ENCODE data around the gene CCDC70. TPM values are rescaled to one million over a fixed set of nuclear protein-coding genes. Genes with fewer than 3 reads are reported as not detected.
A peak's percentile ranks its signal among the peaks of the same experiment; 100 is the strongest.

Gene CCDC70
- total and polyA plus RNA-seq, 2 of the 8 experiments (the other 6 are each of a cell fraction or from before 2014, with no cell fraction given), result not detected

- TF ChIP-seq SAP30 (IDR thresholded peaks at IDR 0.05; ENCODE audit: insufficient read depth, insufficient replicate concordance, low read length) (no peak), SP4 (IDR thresholded peaks at IDR 0.05; ENCODE audit: low read length) (no peak), CTCF (IDR thresholded peaks at IDR 0.05; ENCODE audit: control extremely low read depth in 1 of 3, insufficient read depth in 1 of 3, low read depth in 1 of 3, low read length in 3 of 3) (peak; percentile 60 to 92 (median 86)), KDM4A (IDR thresholded peaks at IDR 0.05; ENCODE audit: low read depth, low read length, severe bottlenecking) (no peak), KDM1A (IDR thresholded peaks at IDR 0.05; ENCODE audit: borderline replicate concordance, low read length) (no peak), CHD2 (IDR thresholded peaks at IDR 0.05; ENCODE audit: low read length) (no peak), JUND (IDR thresholded peaks at IDR 0.05; ENCODE audit: low read length) (no peak), SIRT6 (IDR thresholded peaks at IDR 0.05; ENCODE audit: low read length) (no peak), EGR1 (IDR thresholded peaks at IDR 0.05; ENCODE audit: borderline replicate concordance, low read depth, low read length) (peak; percentile 46; the same call in 1 of the 2 replicates), ATF2 (IDR thresholded peaks at IDR 0.05; ENCODE audit: low read length) (no peak), BRCA1 (IDR thresholded peaks at IDR 0.05; ENCODE audit: low read depth, low read length) (no peak), ASH2L (IDR thresholded peaks at IDR 0.05; ENCODE audit: low read length) (no peak), MAX (IDR thresholded peaks at IDR 0.05) (no peak), CTBP2 (IDR thresholded peaks at IDR 0.05; ENCODE audit: borderline replicate concordance, insufficient read depth, insufficient read length, low read length) (no peak), SP1 (IDR thresholded peaks at IDR 0.05; ENCODE audit: low read depth, low read length) (peak; percentile 15; the same call in 1 of the 2 replicates)
These were observed 46.7 kb upstream of the CCDC70 start (continued) for GRCh38 chr13:51814825-51815650.

All from H1 (cell line).